ENCODE measurements around the gene USP34. TPM values are rescaled to one million over a fixed set of nuclear protein-coding genes. Genes with fewer than 3 reads are reported as not detected.

USP34 gene
- total and polyA plus RNA-seq, 2 donors (not counting 1 experiment from before 2014, with no cell fraction given), result 52.4 to 129 TPM

- Histone ChIP-seq H3K4me3 (replicated peaks in 1 of 4; ENCODE audit: control extremely low read depth in 1 of 4, insufficient read depth in 1 of 4, low read depth in 3 of 4, low read length in 4 of 4) (no peak overlapping the region), H3K9me3 (ENCODE audit: control insufficient read depth, insufficient read depth, low read depth, low read length) (no peaks in the 10 kb centered on the region), H3K79me2 (ENCODE audit: control insufficient read depth, insufficient read depth, low read length) (no peaks in the 10 kb centered on the region), H2AFZ (ENCODE audit: low read length) (no peak overlapping the region), H3K36me3 (ENCODE audit: control insufficient read depth, insufficient read depth, low read length) (peaks cover 5% of the 10 kb centered on the region), H4K20me1 (ENCODE audit: control insufficient read depth, extremely low read depth, insufficient read depth, low read length) (no peaks in the 10 kb centered on the region), H3K4me2 (ENCODE audit: extremely low read depth, insufficient read depth, low read length) (peak overlapping the region; percentile 13), H3K27me3 (ENCODE audit: control insufficient read depth, insufficient read depth, low read length) (no peaks in the 10 kb centered on the region), H3K27ac (ENCODE audit: insufficient read depth, low read length) (peak overlapping the region; percentile 38), H3K4me1 (ENCODE audit: control insufficient read depth, extremely low read depth, insufficient read depth, low read length) (peaks cover 5% of the 10 kb centered on the region), H3K9ac (ENCODE audit: insufficient read depth, low read length) (no peak overlapping the region)
- no peak for TF ChIP-seq CTCF (conservative IDR thresholded peaks at IDR 0.05 in 1 of 2, IDR thresholded peaks at IDR 0.05 in 1 of 2; ENCODE audit: low read depth in 1 of 2, low read length in 2 of 2)
- no peak for TF ChIP-seq EZH2 (IDR thresholded peaks at IDR 0.05; ENCODE audit: low read length, missing control alignments)
- peak; percentile 38 to 73 for DNase-seq (ENCODE audit: low read depth in 2 of 2)
Observed at GRCh38 chr2:61220768-61221167, 250.1 kb downstream of the USP34 start.

GRCh38 chr2:61218817-61219170, 252.1 kb downstream of the USP34 start:
- no peak for TF ChIP-seq CTCF (conservative IDR thresholded peaks at IDR 0.05 in 1 of 2, IDR thresholded peaks at IDR 0.05 in 1 of 2; ENCODE audit: low read depth in 1 of 2, low read length in 2 of 2)
- TF ChIP-seq EZH2 (IDR thresholded peaks at IDR 0.05; ENCODE audit: low read length, missing control alignments), result no peak
- Histone ChIP-seq H4K20me1 (ENCODE audit: control insufficient read depth, extremely low read depth, insufficient read depth, low read length) (no peaks in the 10 kb centered on the region), H3K9me3 (ENCODE audit: control insufficient read depth, insufficient read depth, low read depth, low read length) (no peaks in the 10 kb centered on the region), H3K9ac (ENCODE audit: insufficient read depth, low read length) (no peak overlapping the region), H3K4me3 (replicated peaks in 1 of 4; ENCODE audit: control extremely low read depth in 1 of 4, insufficient read depth in 1 of 4, low read depth in 3 of 4, low read length in 4 of 4) (no peak overlapping the region), H3K4me1 (ENCODE audit: control insufficient read depth, extremely low read depth, insufficient read depth, low read length) (peaks cover 5% of the 10 kb centered on the region), H3K4me2 (ENCODE audit: extremely low read depth, insufficient read depth, low read length) (no peak overlapping the region), H3K27ac (ENCODE audit: insufficient read depth, low read length) (no peak overlapping the region), H3K79me2 (ENCODE audit: control insufficient read depth, insufficient read depth, low read length) (no peaks in the 10 kb centered on the region), H3K27me3 (ENCODE audit: control insufficient read depth, insufficient read depth, low read length) (no peaks in the 10 kb centered on the region), H3K36me3 (ENCODE audit: control insufficient read depth, insufficient read depth, low read length) (peaks cover 5% of the 10 kb centered on the region), H2AFZ (ENCODE audit: low read length) (no peak overlapping the region)
- no peak for DNase-seq (ENCODE audit: low read depth in 2 of 2)

GRCh38 chr2:61218076-61218816, 252.6 kb downstream of the USP34 start:
- Histone ChIP-seq H4K20me1 (ENCODE audit: control insufficient read depth, extremely low read depth, insufficient read depth, low read length) (no peaks in the 10 kb centered on the region), H2AFZ (ENCODE audit: low read length) (no peak overlapping the region), H3K36me3 (ENCODE audit: control insufficient read depth, insufficient read depth, low read length) (peaks cover 5% of the 10 kb centered on the region), H3K4me1 (ENCODE audit: control insufficient read depth, extremely low read depth, insufficient read depth, low read length) (peaks cover 5% of the 10 kb centered on the region), H3K79me2 (ENCODE audit: control insufficient read depth, insufficient read depth, low read length) (no peaks in the 10 kb centered on the region), H3K27ac (ENCODE audit: insufficient read depth, low read length) (no peak overlapping the region), H3K27me3 (ENCODE audit: control insufficient read depth, insufficient read depth, low read length) (no peaks in the 10 kb centered on the region), H3K9me3 (ENCODE audit: control insufficient read depth, insufficient read depth, low read depth, low read length) (no peaks in the 10 kb centered on the region), H3K4me2 (ENCODE audit: extremely low read depth, insufficient read depth, low read length) (no peak overlapping the region), H3K9ac (ENCODE audit: insufficient read depth, low read length) (no peak overlapping the region), H3K4me3 (replicated peaks in 1 of 4; ENCODE audit: control extremely low read depth in 1 of 4, insufficient read depth in 1 of 4, low read depth in 3 of 4, low read length in 4 of 4) (no peak overlapping the region)
- no peak for DNase-seq (ENCODE audit: low read depth in 2 of 2)
- TF ChIP-seq CTCF (conservative IDR thresholded peaks at IDR 0.05 in 1 of 2, IDR thresholded peaks at IDR 0.05 in 1 of 2; ENCODE audit: low read depth in 1 of 2, low read length in 2 of 2), result no peak
- no peak for TF ChIP-seq EZH2 (IDR thresholded peaks at IDR 0.05; ENCODE audit: low read length, missing control alignments)
